GM21447 (cell line): Measurements from ENCODE around the gene ZNF337.
"Not testable (repeated sequence)": the region's sequence is repeated elsewhere in the genome, so short reads cannot be mapped to it uniquely, and the experiment has no call there.

Experiments used
- ATAC-seq: cut with Tn5 transposase; IDR thresholded peaks from one replicate; pipeline ENCODE4 v1.9.1; 2021; ENCODE audit not compliant: unreplicated experiment

Gene ZNF337

GRCh38 chr20:25630615-25631014 lies 66.0 kb downstream of the ZNF337 start:
- ATAC-seq = not testable (repeated sequence)

GRCh38 chr20:25629816-25630499 lies 66.7 kb downstream of the ZNF337 start:
- ATAC-seq = no peak

- no peak for ATAC-seq
Measured at GRCh38 chr20:25626779-25627178, 69.9 kb downstream of the ZNF337 start.

GRCh38 chr20:25624500-25624939 lies 72.1 kb downstream of the ZNF337 start:
- ATAC-seq = no peak
